HepG2 (cell line): ENCODE measurements around the gene CCBE1. TPM values are rescaled to one million over a fixed set of nuclear protein-coding genes. Genes with fewer than 3 reads are reported as not detected.

Experiments used
- ATAC-seq: fragments of 200-7000 bp; cut with Tn5 transposase; 3 replicates; pipeline ENCODE4 v1.9.1; 2020; ENCODE audit warnings: mild to moderate bottlenecking, moderate library complexity
- BruUV-seq: library from RNA; stranded (reverse); fragments of 400-500 nt; replicated peaks from 2 replicates; lab custom pipeline; 2021; lab: Mats Ljungman, UMichigan
- CTCF ChIA-PET: fragments of 300-600 bp; formaldehyde crosslinking; extraction: SDS; loops from one replicate; lab custom pipeline; 2021; ENCODE audit warnings: low total read pairs, inconsistent platforms, low intra/inter-chr PET ratio; lab: Yijun Ruan, JAX
- POLR2A ChIA-PET: fragments of 350-600 bp; sonication (Branson Sonifier 250); formaldehyde crosslinking; loops from one replicate; lab custom pipeline; 2020; ENCODE audit warnings: antibody characterized with exemption, inconsistent platforms; lab: Yijun Ruan, JAX
- DNase-seq: peaks from one replicate; pipeline ENCODE4 v3.0.0-alpha.2; 2015; ENCODE audit warnings: low spot score
- FAIRE-seq: peaks from 3 replicates; lab custom pipeline; 2011; peaks lifted over from hg19 to GRCh38; lab: Jason Lieb, UNC
- H2AFZ ChIP-seq: one replicate; pipeline ENCODE4 v1.6.1; 2011; ENCODE audit warnings: low read length, inconsistent platforms
- H3K27ac ChIP-seq: fragments of 300-600 bp; 3 replicates; pipeline ENCODE4 v1.8.0; 2011; ENCODE audit warnings: mixed run types, mild to moderate bottlenecking, mixed read lengths, low read length, inconsistent platforms; ENCODE audit not compliant: insufficient read depth; ENCODE audit errors: extremely low read length
- H3K27me3 ChIP-seq, 2 experiments: fragments of 200-600 bp in 1 of 2; 2 replicates in 1 of 2; 3 replicates in 1 of 2; pipeline versions ENCODE4 v1.6.0 to v1.8.0; 2011; ENCODE audit warnings: low read length in 2 of 2, mild to moderate bottlenecking in 2 of 2, moderate library complexity in 2 of 2, inconsistent platforms in 1 of 2; ENCODE audit not compliant: insufficient read depth in 2 of 2, control insufficient read depth in 1 of 2
- H3K36me3 ChIP-seq, 2 experiments: fragments of 200-600 bp in 1 of 2; replicated peaks in 1 of 2; 2 replicates in 1 of 2; 3 replicates in 1 of 2; pipeline versions ENCODE4 v1.5.1 to v1.8.0; 2011; ENCODE audit warnings: low read length in 2 of 2, inconsistent platforms in 1 of 2; ENCODE audit not compliant: insufficient read depth in 2 of 2, control insufficient read depth in 1 of 2
- H3K4me1 ChIP-seq: 2 replicates; pipeline ENCODE4 v1.5.1; 2012; ENCODE audit warnings: low read length, inconsistent platforms; ENCODE audit not compliant: insufficient read depth
- H3K4me2 ChIP-seq: 2 replicates; pipeline ENCODE4 v1.6.0; 2011; ENCODE audit warnings: low read depth, low read length, inconsistent platforms
- H3K4me3 ChIP-seq, 3 experiments: fragments of 200-600 bp in 1 of 3; sonication (generic), shearing (Covaris generic) in 1 of 3; replicated peaks in 1 of 3; 2 replicates each; pipeline ENCODE4 v1.5.1; 2011 to 2016; ENCODE audit warnings: low read length in 3 of 3, inconsistent platforms in 2 of 3, low read depth in 2 of 3, mild to moderate bottlenecking in 2 of 3, control low read depth in 1 of 3, mixed read lengths in 1 of 3; ENCODE audit not compliant: insufficient read depth in 1 of 3
- H3K79me2 ChIP-seq: one replicate; pipeline ENCODE4 v1.6.1; 2011; ENCODE audit warnings: low read length, inconsistent platforms; ENCODE audit not compliant: insufficient read depth
- H3K9ac ChIP-seq: 2 replicates; pipeline ENCODE4 v1.6.0; 2011; ENCODE audit warnings: mild to moderate bottlenecking, low read depth, low read length, inconsistent platforms; ENCODE audit not compliant: insufficient read depth
- H3K9me3 ChIP-seq: 2 replicates; pipeline ENCODE4 v1.5.1; 2012; ENCODE audit warnings: mild to moderate bottlenecking, low read length
- H4K20me1 ChIP-seq: 2 replicates; pipeline ENCODE4 v1.6.0; 2011; ENCODE audit warnings: inconsistent platforms, mild to moderate bottlenecking, low read length, moderate library complexity; ENCODE audit not compliant: insufficient read depth
- IRF9 ChIP-seq: sonication (generic); formaldehyde crosslinking; IDR thresholded peaks from 2 replicates; pipeline ENCODE4 v1.8.0; 2022; ENCODE audit warnings: missing genetic modification reagents, mild to moderate bottlenecking, borderline replicate concordance
- SRSF9 ChIP-seq: fragments of 200-400 bp; formaldehyde crosslinking; IDR thresholded peaks from 2 replicates; pipeline ENCODE4 v1.6.1; 2018; ENCODE audit warnings: borderline replicate concordance, mild to moderate bottlenecking, low read depth, low read length; ENCODE audit not compliant: insufficient read depth, poor library complexity, severe bottlenecking
- STAT6 ChIP-seq: sonication (generic); formaldehyde crosslinking; IDR thresholded peaks from 2 replicates; pipeline ENCODE4 v1.4.0; 2020; ENCODE audit warnings: missing genetic modification reagents, mild to moderate bottlenecking, borderline replicate concordance
- THAP7 ChIP-seq: sonication (generic); formaldehyde crosslinking; IDR thresholded peaks from 2 replicates; pipeline ENCODE4 v1.8.1; 2023; ENCODE audit warnings: mild to moderate bottlenecking, missing genetic modification reagents
- ZBTB25 ChIP-seq: IDR thresholded peaks from 2 replicates; pipeline ENCODE4 v1.6.1; 2018; ENCODE audit warnings: missing genetic modification reagents
- ZNF280B ChIP-seq: sonication (generic); formaldehyde crosslinking; IDR thresholded peaks from 2 replicates; pipeline ENCODE4 v1.5.0; 2020; ENCODE audit warnings: missing genetic modification reagents, mild to moderate bottlenecking, borderline replicate concordance
- ZNF800 ChIP-seq: sonication (generic); formaldehyde crosslinking; IDR thresholded peaks from 2 replicates; pipeline ENCODE4 v1.4.0; 2020; ENCODE audit warnings: missing genetic modification reagents
- ZNF83 ChIP-seq: sonication (generic); formaldehyde crosslinking; IDR thresholded peaks from 2 replicates; pipeline ENCODE4 v1.4.0; 2020; ENCODE audit warnings: missing genetic modification reagents, mild to moderate bottlenecking, borderline replicate concordance
- ZSCAN21 ChIP-seq: sonication (generic); formaldehyde crosslinking; IDR thresholded peaks from 2 replicates; pipeline ENCODE4 v1.8.0; 2022; ENCODE audit warnings: mild to moderate bottlenecking, missing genetic modification reagents, moderate library complexity, borderline replicate concordance
- WGBS: methylation state at CpG from one replicate; pipeline ENCODE4 v1.1.6; 2017; ENCODE audit warnings: low lambda C conversion rate; 5-methylcytosine and 5-hydroxymethylcytosine counted together
- in situ Hi-C: cut with HindIII; loops from 2 replicates; pipeline ENCODE4 v1.10.0; 2017; ENCODE audit warnings: low pct_unique_long_range_greater_than_20kb; ENCODE audit not compliant: extremely low pct_ligation_motif_present
- intact Hi-C: fragments of 100-400 bp; cut with micrococcal nuclease; formaldehyde crosslinking; loops from one replicate; pipeline ENCODE4 v1.10.0; 2022; ENCODE audit not compliant: unreplicated experiment
- polyA plus RNA-seq, 8 experiments: library from polyadenylated mRNA; depleted of rRNA in 3 of 8; stranded (reverse) in 7 of 8; unstranded in 1 of 8; fragments of >200 nt; fragmentation: Illumina TruSeq in 4 of 8; extraction: Trizol in 4 of 8; gene quantifications; 2 replicates each; pipeline versions ENCODE4 v1.2.1 to v1.2.3, GENCODE V29; 2011 to 2016; ENCODE audit warnings: low read depth in 4 of 8, missing spikeins in 1 of 8, mixed read lengths in 1 of 8; ENCODE audit not compliant: insufficient read depth in 1 of 8
- total RNA-seq, 5 experiments: library from RNA; depleted of rRNA; stranded (reverse); fragments of >200 nt; fragmentation: Illumina TruSeq; extraction: Trizol; gene quantifications; 2 replicates each; pipeline ENCODE4 v1.2.3, GENCODE V29; 2016; ENCODE audit warnings: low read depth in 1 of 5

CCBE1 gene
- total and polyA plus RNA-seq, 2 of the 13 experiments (the other 11 are each of a cell fraction or from before 2014, with no cell fraction given) = not detected

- POLR2A ChIA-PET = no interaction called here
- FAIRE-seq = no peak
Measured at GRCh38 chr18:59560556-59560955, 136.7 kb downstream of the CCBE1 start.

More at GRCh38 chr18:59560556-59560955, 136.7 kb downstream of the CCBE1 start:
- intact Hi-C loops (no loop called here), in situ Hi-C loops (no loop called here)
- Histone ChIP-seq H3K27ac (no peak overlapping the region), H3K27me3 (peaks cover 0 to 4% of the 10 kb centered on the region in 2 experiments; a peak in 1 of 5 replicates), H2AFZ (no peak overlapping the region), H3K79me2 (no peaks in the 10 kb centered on the region), H3K4me3 (no peak overlapping the region), H3K4me1 (no peaks in the 10 kb centered on the region), H3K4me2 (no peak overlapping the region), H3K36me3 (no peaks in the 10 kb centered on the region), H3K9me3 (no peaks in the 10 kb centered on the region), H4K20me1 (no peaks in the 10 kb centered on the region), H3K9ac (no peak overlapping the region)
- TF ChIP-seq THAP7 (CRISPR knock-in tag) (no peak), ZNF83 (CRISPR knock-in tag) (no peak), IRF9 (no peak), ZNF800 (CRISPR knock-in tag) (no peak), ZSCAN21 (CRISPR knock-in tag) (no peak), STAT6 (CRISPR knock-in tag) (no peak), ZBTB25 (CRISPR knock-in tag) (no peak), ZNF280B (CRISPR knock-in tag) (no peak), SRSF9 (no peak)
- BruUV-seq = no TSS peak
- CTCF ChIA-PET = no interaction called here
- no peak for ATAC-seq
- 16% methylated on average over 5 of the region's 7 CpGs for WGBS
- no peak for DNase-seq
